Measurements from ENCODE around the gene RNF25. TPM values are rescaled to one million over a fixed set of nuclear protein-coding genes. Genes with fewer than 3 reads are reported as not detected.

RNF25 gene
- total RNA-seq, 1 donor from 2014 or later = 35.7 TPM

DNA sequence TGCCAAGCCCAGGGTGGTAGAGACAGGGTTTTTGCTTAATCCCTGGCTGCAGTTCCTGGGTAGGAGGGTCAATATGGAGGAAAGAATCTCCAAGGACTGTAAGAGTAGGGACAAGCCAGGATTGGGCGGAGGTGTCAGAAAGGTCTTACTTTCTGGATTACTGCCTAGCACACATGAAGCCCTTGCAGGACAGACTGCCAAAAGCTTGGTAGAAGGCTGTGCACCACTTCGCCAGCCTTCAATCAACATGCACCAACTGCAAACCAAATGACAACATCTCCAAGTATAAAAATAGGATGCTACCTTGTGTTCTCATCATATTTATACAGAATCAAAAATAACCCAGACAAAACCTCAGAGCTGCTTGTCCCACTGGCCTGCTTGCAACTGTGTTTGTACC lies 16.1 kb downstream of the RNF25 start:
- Mint-ChIP-seq H3K4me1 (ENCODE audit: unreplicated experiment) (peaks cover 24% of the 10 kb centered on the region), H3K27me3 (ENCODE audit: unreplicated experiment) (no peaks in the 10 kb centered on the region), H3K9me3 (ENCODE audit: unreplicated experiment) (no peaks in the 10 kb centered on the region), H3K27ac (ENCODE audit: unreplicated experiment) (no peak overlapping the region), H3K4me3 (ENCODE audit: unreplicated experiment) (no peak overlapping the region), H3K36me3 (ENCODE audit: unreplicated experiment) (peaks cover 19% of the 10 kb centered on the region)
- DNase-seq (ENCODE audit: extremely low spot score, unreplicated experiment) = no peak
- TF ChIP-seq, protein P1, sequence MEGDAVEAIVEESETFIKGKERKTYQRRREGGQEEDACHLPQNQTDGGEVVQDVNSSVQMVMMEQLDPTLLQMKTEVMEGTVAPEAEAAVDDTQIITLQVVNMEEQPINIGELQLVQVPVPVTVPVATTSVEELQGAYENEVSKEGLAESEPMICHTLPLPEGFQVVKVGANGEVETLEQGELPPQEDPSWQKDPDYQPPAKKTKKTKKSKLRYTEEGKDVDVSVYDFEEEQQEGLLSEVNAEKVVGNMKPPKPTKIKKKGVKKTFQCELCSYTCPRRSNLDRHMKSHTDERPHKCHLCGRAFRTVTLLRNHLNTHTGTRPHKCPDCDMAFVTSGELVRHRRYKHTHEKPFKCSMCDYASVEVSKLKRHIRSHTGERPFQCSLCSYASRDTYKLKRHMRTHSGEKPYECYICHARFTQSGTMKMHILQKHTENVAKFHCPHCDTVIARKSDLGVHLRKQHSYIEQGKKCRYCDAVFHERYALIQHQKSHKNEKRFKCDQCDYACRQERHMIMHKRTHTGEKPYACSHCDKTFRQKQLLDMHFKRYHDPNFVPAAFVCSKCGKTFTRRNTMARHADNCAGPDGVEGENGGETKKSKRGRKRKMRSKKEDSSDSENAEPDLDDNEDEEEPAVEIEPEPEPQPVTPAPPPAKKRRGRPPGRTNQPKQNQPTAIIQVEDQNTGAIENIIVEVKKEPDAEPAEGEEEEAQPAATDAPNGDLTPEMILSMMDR (IDR thresholded peaks at IDR 0.05) = no peak

DNA sequence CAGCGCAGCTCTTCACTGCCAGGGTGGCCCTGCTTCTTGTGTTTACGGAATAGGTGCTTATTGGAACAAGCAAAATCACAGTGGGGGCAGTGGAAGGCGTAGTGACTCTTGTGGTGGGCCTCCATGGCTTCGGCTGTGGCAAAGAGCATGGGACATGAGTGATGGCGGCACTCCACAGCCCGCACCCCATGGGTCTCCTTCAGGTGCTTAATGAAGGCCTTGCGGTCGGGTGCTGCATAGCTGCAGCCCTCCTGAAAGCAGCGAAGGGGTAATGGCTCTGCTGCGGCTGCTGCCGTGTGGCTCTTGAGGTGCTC lies 23.1 kb downstream of the RNF25 start:
- TF ChIP-seq, protein P1 (IDR thresholded peaks at IDR 0.05) = no peak
- no peak overlapping the region for H3K4me3 Mint-ChIP-seq (ENCODE audit: unreplicated experiment)

DNA sequence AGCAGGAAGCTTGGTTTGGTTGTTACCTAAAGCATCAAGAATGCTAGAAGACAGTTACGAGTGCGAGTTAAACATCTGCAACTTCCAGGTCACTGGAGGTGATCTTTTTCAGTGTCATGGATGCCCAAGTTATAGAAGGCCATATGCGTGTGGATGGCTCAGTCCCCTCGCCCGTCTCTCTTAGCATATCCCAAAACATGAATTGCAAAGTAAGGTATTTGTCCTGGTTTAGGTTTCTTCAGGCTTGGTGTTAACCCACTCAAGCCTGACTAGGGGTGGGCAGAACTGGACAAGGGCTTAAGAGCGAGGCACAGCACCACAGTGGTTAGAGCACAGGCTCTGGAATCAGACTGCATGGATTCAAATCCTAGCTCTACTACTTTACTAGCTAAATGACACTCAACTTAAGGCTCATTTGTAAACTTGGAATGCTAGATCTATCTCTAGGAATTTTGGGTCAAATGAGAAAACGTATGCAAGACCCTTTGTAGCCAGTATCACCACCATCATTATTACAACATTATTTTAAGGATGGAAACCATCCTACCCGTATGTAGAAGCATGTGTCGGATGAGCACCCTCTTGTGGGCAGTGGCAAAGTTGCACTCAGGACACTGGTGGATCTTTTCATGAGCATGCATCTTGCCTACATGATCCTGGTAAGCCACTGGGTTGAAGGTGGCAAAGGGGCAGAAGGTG lies 23.6 kb downstream of the RNF25 start:
- Mint-ChIP-seq H3K4me1 (ENCODE audit: unreplicated experiment) (no peaks in the 10 kb centered on the region), H3K9me3 (ENCODE audit: unreplicated experiment) (no peaks in the 10 kb centered on the region), H3K36me3 (ENCODE audit: unreplicated experiment) (peaks cover 36% of the 10 kb centered on the region), H3K27me3 (ENCODE audit: unreplicated experiment) (no peaks in the 10 kb centered on the region), H3K27ac (ENCODE audit: unreplicated experiment) (no peak overlapping the region), H3K4me3 (ENCODE audit: unreplicated experiment) (no peak overlapping the region)
- no peak for DNase-seq (ENCODE audit: extremely low spot score, unreplicated experiment)
- TF ChIP-seq, protein P1 (IDR thresholded peaks at IDR 0.05) = peak; percentile 86

More for the DNA sequence above, 23.1 kb downstream of the RNF25 start:
- no peak for DNase-seq (ENCODE audit: extremely low spot score, unreplicated experiment)
- H3K27ac Mint-ChIP-seq (ENCODE audit: unreplicated experiment) = no peak overlapping the region
- no peaks in the 10 kb centered on the region for H3K27me3 Mint-ChIP-seq (ENCODE audit: unreplicated experiment)
- no peaks in the 10 kb centered on the region for H3K4me1 Mint-ChIP-seq (ENCODE audit: unreplicated experiment)
- no peaks in the 10 kb centered on the region for H3K9me3 Mint-ChIP-seq (ENCODE audit: unreplicated experiment)
- H3K36me3 Mint-ChIP-seq (ENCODE audit: unreplicated experiment) = peaks cover 36% of the 10 kb centered on the region

DNA sequence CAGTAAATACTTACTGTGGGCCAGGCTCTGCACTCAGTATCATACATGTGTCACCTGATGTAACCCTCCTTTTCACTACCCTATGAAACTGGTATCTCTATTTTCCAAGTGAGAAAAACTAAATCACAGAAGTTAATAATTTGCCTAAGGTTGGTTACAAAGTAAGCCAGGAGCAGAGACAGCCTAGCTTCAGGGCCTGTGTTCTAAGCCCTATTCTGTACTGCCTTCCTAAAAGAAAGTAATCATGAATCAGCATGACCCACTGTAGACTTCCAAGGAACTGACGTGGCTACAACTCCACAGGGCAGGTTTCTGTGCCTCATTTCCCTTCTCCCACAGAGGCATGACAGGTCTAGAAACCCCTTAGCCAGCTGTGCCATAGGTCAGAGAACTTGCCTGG lies 26.7 kb downstream of the RNF25 start:
- TF ChIP-seq, protein P1 (IDR thresholded peaks at IDR 0.05) = no peak
- no peak overlapping the region for H3K27ac Mint-ChIP-seq (ENCODE audit: unreplicated experiment)
- H3K36me3 Mint-ChIP-seq (ENCODE audit: unreplicated experiment) = peaks cover 31% of the 10 kb centered on the region
- H3K4me1 Mint-ChIP-seq (ENCODE audit: unreplicated experiment) = no peaks in the 10 kb centered on the region
- H3K9me3 Mint-ChIP-seq (ENCODE audit: unreplicated experiment) = no peaks in the 10 kb centered on the region
- H3K27me3 Mint-ChIP-seq (ENCODE audit: unreplicated experiment) = no peaks in the 10 kb centered on the region
- H3K4me3 Mint-ChIP-seq (ENCODE audit: unreplicated experiment) = no peak overlapping the region
- no peak for DNase-seq (ENCODE audit: extremely low spot score, unreplicated experiment)

DNA sequence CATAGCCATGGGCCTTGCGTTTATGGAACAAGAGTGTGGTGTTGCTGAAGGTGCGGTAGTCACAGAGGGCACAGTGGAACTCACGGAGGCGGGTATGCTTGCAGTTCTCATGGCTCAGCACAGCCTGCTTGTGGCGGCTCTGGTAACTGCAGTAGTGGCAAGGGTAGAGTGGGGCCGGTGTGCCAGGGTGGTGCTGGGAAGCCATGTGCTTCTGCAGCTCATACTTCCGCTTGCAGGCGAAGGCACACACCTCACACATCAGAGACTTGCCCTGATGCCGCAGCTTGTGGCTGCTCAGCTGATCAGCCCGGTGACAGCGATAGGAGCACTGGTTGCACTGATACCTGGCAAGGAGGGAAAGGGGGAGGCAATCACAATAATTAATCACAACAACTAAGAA lies 27.1 kb downstream of the RNF25 start:
- H3K36me3 Mint-ChIP-seq (ENCODE audit: unreplicated experiment) = peaks cover 30% of the 10 kb centered on the region
- no peaks in the 10 kb centered on the region for H3K4me1 Mint-ChIP-seq (ENCODE audit: unreplicated experiment)
- no peaks in the 10 kb centered on the region for H3K9me3 Mint-ChIP-seq (ENCODE audit: unreplicated experiment)

More for the DNA sequence above, 27.1 kb downstream of the RNF25 start:
- no peak overlapping the region for H3K4me3 Mint-ChIP-seq (ENCODE audit: unreplicated experiment)
- DNase-seq (ENCODE audit: extremely low spot score, unreplicated experiment) = no peak
- TF ChIP-seq, protein P1 (IDR thresholded peaks at IDR 0.05) = no peak
- H3K27me3 Mint-ChIP-seq (ENCODE audit: unreplicated experiment) = no peaks in the 10 kb centered on the region
- no peak overlapping the region for H3K27ac Mint-ChIP-seq (ENCODE audit: unreplicated experiment)

All from osteocyte (in vitro differentiated cells).